MCF 10A (cell line): Measurements from ENCODE around the gene PLD6. TPM values are rescaled to one million over a fixed set of nuclear protein-coding genes. Genes with fewer than 3 reads are reported as not detected.

Experiments
- BruUV-seq: library from RNA; stranded (reverse); fragments of 400-500 nt; replicated peaks from 2 replicates; lab custom pipeline; 2021; lab: Mats Ljungman, UMichigan
- CTCF ChIA-PET: fragments of 300-600 bp; sonication (Branson Sonifier 250); formaldehyde crosslinking; extraction: SDS; loops from one replicate; lab custom pipeline; 2021; ENCODE audit warnings: antibody characterized with exemption, inconsistent platforms; lab: Yijun Ruan, JAX
- POLR2A ChIA-PET: fragments of 300-600, 350-650 bp; sonication (Branson Sonifier 250); formaldehyde crosslinking; extraction: SDS; loops from one replicate; lab custom pipeline; 2020; ENCODE audit warnings: antibody characterized with exemption, inconsistent platforms; lab: Yijun Ruan, JAX
- DNase-seq: peaks from one replicate; pipeline ENCODE4 v3.0.0-alpha.2; 2018; ENCODE audit not compliant: unreplicated experiment
- H3K27ac Mint-ChIP-seq: one replicate; pipeline ENCODE4 v1.8.0; 2022; ENCODE audit warnings: mild to moderate bottlenecking, low read depth, mixed read lengths; ENCODE audit not compliant: unreplicated experiment
- H3K27me3 Mint-ChIP-seq: one replicate; pipeline ENCODE4 v1.8.0; 2022; ENCODE audit warnings: mixed read lengths; ENCODE audit not compliant: insufficient read depth, unreplicated experiment
- H3K36me3 Mint-ChIP-seq: one replicate; pipeline ENCODE4 v1.8.0; 2022; ENCODE audit warnings: mild to moderate bottlenecking, moderate library complexity, mixed read lengths; ENCODE audit not compliant: insufficient read depth, unreplicated experiment
- H3K4me1 Mint-ChIP-seq: one replicate; pipeline ENCODE4 v1.8.0; 2022; ENCODE audit warnings: mixed read lengths; ENCODE audit not compliant: insufficient read depth, unreplicated experiment
- H3K4me3 Mint-ChIP-seq: one replicate; pipeline ENCODE4 v1.8.0; 2022; ENCODE audit warnings: mild to moderate bottlenecking, moderate library complexity, mixed read lengths; ENCODE audit not compliant: unreplicated experiment
- H3K9me3 Mint-ChIP-seq: one replicate; pipeline ENCODE4 v1.8.0; 2022; ENCODE audit warnings: mixed read lengths; ENCODE audit not compliant: unreplicated experiment
- intact Hi-C: fragments of 100-400 bp; cut with micrococcal nuclease; formaldehyde crosslinking; loops from 2 replicates; pipeline ENCODE4 v1.14.1; 2022
- total RNA-seq: library from RNA; stranded (reverse); gene quantifications from 2 replicates; pipeline ENCODE4 v1.2.3, GENCODE V29; 2022
- TF ChIP-seq, protein P1 (sequence below): fragments of 200-600 bp; IDR thresholded peaks from one replicate; pipeline ENCODE4 v1.8.0; 2022; ENCODE audit warnings: antibody characterized with exemption, mild to moderate bottlenecking; ENCODE audit not compliant: unreplicated experiment

Gene PLD6
- total RNA-seq, 1 experiment from 2014 or later, result 5.5 TPM

GRCh38 chr17:17156107-17156506 is 50.0 kb downstream of the PLD6 start:
- BruUV-seq, result no TSS peak
- peak; percentile 67 for DNase-seq
- POLR2A ChIA-PET, result no interaction called here
- Mint-ChIP-seq H3K4me1 (peaks cover 29% of the 10 kb centered on the region), H3K27ac (peak overlapping the region; percentile 19), H3K27me3 (no peaks in the 10 kb centered on the region), H3K4me3 (no peak overlapping the region), H3K36me3 (peaks cover 38% of the 10 kb centered on the region), H3K9me3 (no peaks in the 10 kb centered on the region)
- intact Hi-C loops, result loop anchor here (10.0 kb wide), 1 partner anchor 151 kb away; no protein-coding TSS in a partner anchor
- CTCF ChIA-PET, result interaction anchor here (1.1 to 1.3 kb wide), 2 partner anchors 10 to 16 kb away, joined by 3 read pairs; no protein-coding TSS in a partner anchor
- TF ChIP-seq, protein P1, sequence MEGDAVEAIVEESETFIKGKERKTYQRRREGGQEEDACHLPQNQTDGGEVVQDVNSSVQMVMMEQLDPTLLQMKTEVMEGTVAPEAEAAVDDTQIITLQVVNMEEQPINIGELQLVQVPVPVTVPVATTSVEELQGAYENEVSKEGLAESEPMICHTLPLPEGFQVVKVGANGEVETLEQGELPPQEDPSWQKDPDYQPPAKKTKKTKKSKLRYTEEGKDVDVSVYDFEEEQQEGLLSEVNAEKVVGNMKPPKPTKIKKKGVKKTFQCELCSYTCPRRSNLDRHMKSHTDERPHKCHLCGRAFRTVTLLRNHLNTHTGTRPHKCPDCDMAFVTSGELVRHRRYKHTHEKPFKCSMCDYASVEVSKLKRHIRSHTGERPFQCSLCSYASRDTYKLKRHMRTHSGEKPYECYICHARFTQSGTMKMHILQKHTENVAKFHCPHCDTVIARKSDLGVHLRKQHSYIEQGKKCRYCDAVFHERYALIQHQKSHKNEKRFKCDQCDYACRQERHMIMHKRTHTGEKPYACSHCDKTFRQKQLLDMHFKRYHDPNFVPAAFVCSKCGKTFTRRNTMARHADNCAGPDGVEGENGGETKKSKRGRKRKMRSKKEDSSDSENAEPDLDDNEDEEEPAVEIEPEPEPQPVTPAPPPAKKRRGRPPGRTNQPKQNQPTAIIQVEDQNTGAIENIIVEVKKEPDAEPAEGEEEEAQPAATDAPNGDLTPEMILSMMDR, result no peak

- Mint-ChIP-seq H3K4me1 (peaks cover 33% of the 10 kb centered on the region), H3K27ac (peak overlapping the region; percentile 19), H3K4me3 (no peak overlapping the region), H3K9me3 (no peaks in the 10 kb centered on the region), H3K27me3 (no peaks in the 10 kb centered on the region), H3K36me3 (peaks cover 42% of the 10 kb centered on the region)
- POLR2A ChIA-PET, result no interaction called here
- CTCF ChIA-PET, result interaction anchor here (1.1 kb wide), 1 partner anchor 16 kb away, joined by 3 read pairs; no protein-coding TSS in a partner anchor
- BruUV-seq, result no TSS peak
- DNase-seq, result no peak
- TF ChIP-seq, protein P1, result no peak
- intact Hi-C loops, result loop anchor here (10.0 kb wide), 1 partner anchor 151 kb away; no protein-coding TSS in a partner anchor
Observed at GRCh38 chr17:17155568-17155967, 50.6 kb downstream of the PLD6 start.

- no peaks in the 10 kb centered on the region for H3K9me3 Mint-ChIP-seq
- TF ChIP-seq, protein P1, result no peak
- H3K4me1 Mint-ChIP-seq, result peaks cover 33% of the 10 kb centered on the region
- no peaks in the 10 kb centered on the region for H3K27me3 Mint-ChIP-seq
- POLR2A ChIA-PET, result no interaction called here
- CTCF ChIA-PET, result no interaction called here
- no peak overlapping the region for H3K27ac Mint-ChIP-seq
- intact Hi-C loops, result loop anchor here (5.0 to 10.0 kb wide), 2 partner anchors 113 to 150 kb away; partner anchors contain the start of gene MPRIP
- no TSS peak for BruUV-seq
- no peak overlapping the region for H3K4me3 Mint-ChIP-seq
- no peak for DNase-seq
- peaks cover 48% of the 10 kb centered on the region for H3K36me3 Mint-ChIP-seq
Observed at GRCh38 chr17:17154981-17155380, 51.2 kb downstream of the PLD6 start.

- no peak overlapping the region for H3K4me3 Mint-ChIP-seq
- no peak for DNase-seq
- POLR2A ChIA-PET, result no interaction called here
- no peak overlapping the region for H3K27ac Mint-ChIP-seq
- no TSS peak for BruUV-seq
- intact Hi-C loops, result loop anchor here (5.0 to 10.0 kb wide), 2 partner anchors 112 to 150 kb away; partner anchors contain the start of gene MPRIP
- TF ChIP-seq, protein P1, result no peak
- peaks cover 33% of the 10 kb centered on the region for H3K4me1 Mint-ChIP-seq
- CTCF ChIA-PET, result no interaction called here
- H3K27me3 Mint-ChIP-seq, result no peaks in the 10 kb centered on the region
- H3K36me3 Mint-ChIP-seq, result peaks cover 52% of the 10 kb centered on the region
- no peaks in the 10 kb centered on the region for H3K9me3 Mint-ChIP-seq
Observed at GRCh38 chr17:17154556-17154955, 51.6 kb downstream of the PLD6 start.
